ENCODE measurements around the gene TNNC2.

GRCh38 chr20:45832619-45833018, 5.5 kb upstream of the TNNC2 start:
- TF ChIP-seq NR3C1 (IDR thresholded peaks at IDR 0.05), result no peak
- TF ChIP-seq CEBPB (IDR thresholded peaks at IDR 0.05), result no peak
- TF ChIP-seq CTCF (IDR thresholded peaks at IDR 0.05), result no peak
- no peak for TF ChIP-seq SMC3 (IDR thresholded peaks at IDR 0.05)
- TF ChIP-seq RFX5 (IDR thresholded peaks at IDR 0.05), result no peak
- TF ChIP-seq PHF8 (IDR thresholded peaks at IDR 0.05; ENCODE audit: borderline replicate concordance, low read depth), result no peak
- no peak for TF ChIP-seq ESRRA (IDR thresholded peaks at IDR 0.05; ENCODE audit: borderline replicate concordance, low read length)
- TF ChIP-seq ZFP36 (IDR thresholded peaks at IDR 0.05; ENCODE audit: borderline replicate concordance, partially characterized antibody), result no peak
- TF ChIP-seq, protein P1, sequence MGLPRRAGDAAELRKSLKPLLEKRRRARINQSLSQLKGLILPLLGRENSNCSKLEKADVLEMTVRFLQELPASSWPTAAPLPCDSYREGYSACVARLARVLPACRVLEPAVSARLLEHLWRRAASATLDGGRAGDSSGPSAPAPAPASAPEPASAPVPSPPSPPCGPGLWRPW (IDR thresholded peaks at IDR 0.05), result no peak
- TF ChIP-seq, protein P2, sequence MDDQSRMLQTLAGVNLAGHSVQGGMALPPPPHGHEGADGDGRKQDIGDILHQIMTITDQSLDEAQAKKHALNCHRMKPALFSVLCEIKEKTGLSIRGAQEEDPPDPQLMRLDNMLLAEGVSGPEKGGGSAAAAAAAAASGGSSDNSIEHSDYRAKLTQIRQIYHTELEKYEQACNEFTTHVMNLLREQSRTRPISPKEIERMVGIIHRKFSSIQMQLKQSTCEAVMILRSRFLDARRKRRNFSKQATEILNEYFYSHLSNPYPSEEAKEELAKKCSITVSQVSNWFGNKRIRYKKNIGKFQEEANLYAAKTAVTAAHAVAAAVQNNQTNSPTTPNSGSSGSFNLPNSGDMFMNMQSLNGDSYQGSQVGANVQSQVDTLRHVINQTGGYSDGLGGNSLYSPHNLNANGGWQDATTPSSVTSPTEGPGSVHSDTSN (IDR thresholded peaks at IDR 0.05), result no peak
- TF ChIP-seq RCOR1 (IDR thresholded peaks at IDR 0.05; ENCODE audit: low read depth, low read length), result no peak
- TF ChIP-seq RAD21 (conservative IDR thresholded peaks at IDR 0.05 in 1 of 2, IDR thresholded peaks at IDR 0.05 in 1 of 2), result no peak
- TF ChIP-seq CHD2 (IDR thresholded peaks at IDR 0.05; ENCODE audit: low read length, partially characterized antibody), result no peak
